OCI-LY1 (cell line): ENCODE results near the gene MMS22L.

Experiments used
- H2AFZ ChIP-seq: fragments of 200-600 bp; sonication (generic), shearing (Covaris generic); 2 replicates; pipeline ENCODE4 v1.6.0; 2014; ENCODE audit warnings: antibody characterized with exemption, mild to moderate bottlenecking, low read length
- H3F3A ChIP-seq: fragments of 200-600 bp; sonication (generic), shearing (Covaris generic); 2 replicates; pipeline ENCODE4 v1.6.0; 2014; ENCODE audit warnings: mild to moderate bottlenecking, antibody characterized with exemption, low read length, moderate library complexity; ENCODE audit not compliant: insufficient read depth
- H3K27ac ChIP-seq: fragments of 200-600 bp; sonication (generic); 2 replicates; pipeline ENCODE4 v1.5.1; 2014; ENCODE audit warnings: low read length, mixed run types, mild to moderate bottlenecking, low read depth; ENCODE audit not compliant: poor library complexity, severe bottlenecking
- H3K27me3 ChIP-seq: fragments of 200-600 bp; sonication (generic); 2 replicates; pipeline ENCODE4 v1.6.0; 2014; ENCODE audit warnings: antibody characterized with exemption, mild to moderate bottlenecking, low read length, moderate library complexity; ENCODE audit not compliant: insufficient read depth
- H3K36me3 ChIP-seq: fragments of 200-600 bp; sonication (generic); 2 replicates; pipeline ENCODE4 v1.6.1; 2014; ENCODE audit warnings: mild to moderate bottlenecking, antibody characterized with exemption, low read length, moderate library complexity, mixed read lengths; ENCODE audit not compliant: insufficient read depth
- H3K4me1 ChIP-seq: fragments of 200-600 bp; sonication (generic); 2 replicates; pipeline ENCODE4 v1.5.1; 2014; ENCODE audit warnings: mild to moderate bottlenecking, low read length, moderate library complexity; ENCODE audit not compliant: insufficient read depth, severe bottlenecking
- H3K4me2 ChIP-seq: fragments of 200-600 bp; sonication (generic), shearing (Covaris generic); 2 replicates; pipeline ENCODE4 v1.6.1; 2014; ENCODE audit warnings: low read length
- H3K4me3 ChIP-seq: fragments of 200-600 bp; sonication (generic); 2 replicates; pipeline ENCODE4 v1.5.1; 2014; ENCODE audit warnings: low read length, low read depth, mild to moderate bottlenecking, mixed read lengths; ENCODE audit not compliant: poor library complexity, severe bottlenecking
- H3K79me2 ChIP-seq: fragments of 200-600 bp; shearing (Covaris generic); 2 replicates; pipeline ENCODE4 v1.6.1; 2016; ENCODE audit warnings: mixed run types, low read length, mixed read lengths; ENCODE audit not compliant: insufficient read depth
- H3K9ac ChIP-seq: fragments of 200-600 bp; sonication (generic), shearing (Covaris generic); 2 replicates; pipeline ENCODE4 v1.6.1; 2014; ENCODE audit warnings: mild to moderate bottlenecking, low read length, mixed read lengths
- H3K9me2 ChIP-seq: fragments of 200-600 bp; sonication (generic), shearing (Covaris generic); 2 replicates; pipeline ENCODE4 v1.6.1; 2014; ENCODE audit warnings: low read depth, mild to moderate bottlenecking, low read length, mixed read lengths
- H3K9me3 ChIP-seq: fragments of 200-600 bp; shearing (Covaris generic); 2 replicates; pipeline ENCODE4 v1.6.1; 2014; ENCODE audit warnings: low read length, mixed read lengths
- H4K20me1 ChIP-seq: fragments of 200-600 bp; sonication (generic), shearing (Covaris generic); 2 replicates; pipeline ENCODE4 v1.6.0; 2016; ENCODE audit warnings: mild to moderate bottlenecking, low read length; ENCODE audit not compliant: insufficient read depth
- CTCF ChIP-seq: fragments of 200-600 bp; sonication (generic), shearing (Covaris generic); IDR thresholded peaks from 2 replicates; pipeline ENCODE4 v1.5.1; 2017; ENCODE audit warnings: mild to moderate bottlenecking, antibody characterized with exemption, low read length, moderate library complexity, mixed read lengths
- EZH2 ChIP-seq: fragments of 200-600 bp; sonication (generic), shearing (Covaris generic); IDR thresholded peaks from 2 replicates; pipeline ENCODE4 v1.8.0; 2017; ENCODE audit warnings: borderline replicate concordance, mixed run types, mild to moderate bottlenecking, antibody characterized with exemption, low read length, moderate library complexity, mixed read lengths

The MMS22L gene

GRCh38 chr6:97306544-97307320, 23.7 kb upstream of the MMS22L start:
- H3K36me3 ChIP-seq = no peaks in the 10 kb centered on the region
- H4K20me1 ChIP-seq = no peaks in the 10 kb centered on the region
- no peaks in the 10 kb centered on the region for H3K79me2 ChIP-seq
- TF ChIP-seq EZH2 = no peak
- no peak for TF ChIP-seq CTCF
- H3K9me2 ChIP-seq = no peaks in the 10 kb centered on the region
- H3K9ac ChIP-seq = no peak overlapping the region
- H3K9me3 ChIP-seq = no peaks in the 10 kb centered on the region
- H3K27ac ChIP-seq = no peak overlapping the region
- H3K27me3 ChIP-seq = no peaks in the 10 kb centered on the region
- H3K4me2 ChIP-seq = no peak overlapping the region
- no peaks in the 10 kb centered on the region for H3K4me1 ChIP-seq
- H3K4me3 ChIP-seq = no peak overlapping the region
- no peaks in the 10 kb centered on the region for H3F3A ChIP-seq
- no peak overlapping the region for H2AFZ ChIP-seq

GRCh38 chr6:97305414-97306066, 22.5 kb upstream of the MMS22L start:
- H3K27ac ChIP-seq = no peak overlapping the region
- no peak overlapping the region for H3K4me3 ChIP-seq
- no peaks in the 10 kb centered on the region for H3K9me2 ChIP-seq
- H4K20me1 ChIP-seq = no peaks in the 10 kb centered on the region
- TF ChIP-seq EZH2 (no peak), CTCF (no peak)
- H3F3A ChIP-seq = no peaks in the 10 kb centered on the region
- no peak overlapping the region for H3K9ac ChIP-seq
- no peaks in the 10 kb centered on the region for H3K4me1 ChIP-seq
- H3K9me3 ChIP-seq = no peaks in the 10 kb centered on the region
- H2AFZ ChIP-seq = no peak overlapping the region
- H3K79me2 ChIP-seq = no peaks in the 10 kb centered on the region
- no peak overlapping the region for H3K4me2 ChIP-seq
- no peaks in the 10 kb centered on the region for H3K36me3 ChIP-seq
- no peaks in the 10 kb centered on the region for H3K27me3 ChIP-seq

GRCh38 chr6:97304701-97305100, 21.7 kb upstream of the MMS22L start:
- Histone ChIP-seq H3K4me3 (no peak overlapping the region), H3K4me2 (no peak overlapping the region), H3K4me1 (no peaks in the 10 kb centered on the region), H3K9me2 (no peaks in the 10 kb centered on the region), H3K27ac (no peak overlapping the region), H3F3A (no peaks in the 10 kb centered on the region), H2AFZ (no peak overlapping the region), H3K9me3 (no peaks in the 10 kb centered on the region), H3K79me2 (no peaks in the 10 kb centered on the region), H4K20me1 (no peaks in the 10 kb centered on the region), H3K9ac (no peak overlapping the region), H3K36me3 (no peaks in the 10 kb centered on the region), H3K27me3 (no peaks in the 10 kb centered on the region)
- no peak for TF ChIP-seq EZH2
- TF ChIP-seq CTCF = no peak
